Hematopoietic multipotent progenitor cell treated with erythropoietin and hydrocortisone succinate and interleukin-3 and kit ligand, for 8 days (in vitro differentiated cells): ENCODE results near the gene ATRNL1.

Source experiments
- DNase-seq: peaks from one replicate; pipeline ENCODE4 v3.0.0-alpha.2; 2015

Gene ATRNL1, protein sequence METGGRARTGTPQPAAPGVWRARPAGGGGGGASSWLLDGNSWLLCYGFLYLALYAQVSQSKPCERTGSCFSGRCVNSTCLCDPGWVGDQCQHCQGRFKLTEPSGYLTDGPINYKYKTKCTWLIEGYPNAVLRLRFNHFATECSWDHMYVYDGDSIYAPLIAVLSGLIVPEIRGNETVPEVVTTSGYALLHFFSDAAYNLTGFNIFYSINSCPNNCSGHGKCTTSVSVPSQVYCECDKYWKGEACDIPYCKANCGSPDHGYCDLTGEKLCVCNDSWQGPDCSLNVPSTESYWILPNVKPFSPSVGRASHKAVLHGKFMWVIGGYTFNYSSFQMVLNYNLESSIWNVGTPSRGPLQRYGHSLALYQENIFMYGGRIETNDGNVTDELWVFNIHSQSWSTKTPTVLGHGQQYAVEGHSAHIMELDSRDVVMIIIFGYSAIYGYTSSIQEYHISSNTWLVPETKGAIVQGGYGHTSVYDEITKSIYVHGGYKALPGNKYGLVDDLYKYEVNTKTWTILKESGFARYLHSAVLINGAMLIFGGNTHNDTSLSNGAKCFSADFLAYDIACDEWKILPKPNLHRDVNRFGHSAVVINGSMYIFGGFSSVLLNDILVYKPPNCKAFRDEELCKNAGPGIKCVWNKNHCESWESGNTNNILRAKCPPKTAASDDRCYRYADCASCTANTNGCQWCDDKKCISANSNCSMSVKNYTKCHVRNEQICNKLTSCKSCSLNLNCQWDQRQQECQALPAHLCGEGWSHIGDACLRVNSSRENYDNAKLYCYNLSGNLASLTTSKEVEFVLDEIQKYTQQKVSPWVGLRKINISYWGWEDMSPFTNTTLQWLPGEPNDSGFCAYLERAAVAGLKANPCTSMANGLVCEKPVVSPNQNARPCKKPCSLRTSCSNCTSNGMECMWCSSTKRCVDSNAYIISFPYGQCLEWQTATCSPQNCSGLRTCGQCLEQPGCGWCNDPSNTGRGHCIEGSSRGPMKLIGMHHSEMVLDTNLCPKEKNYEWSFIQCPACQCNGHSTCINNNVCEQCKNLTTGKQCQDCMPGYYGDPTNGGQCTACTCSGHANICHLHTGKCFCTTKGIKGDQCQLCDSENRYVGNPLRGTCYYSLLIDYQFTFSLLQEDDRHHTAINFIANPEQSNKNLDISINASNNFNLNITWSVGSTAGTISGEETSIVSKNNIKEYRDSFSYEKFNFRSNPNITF (N-terminal part only)

DNA sequence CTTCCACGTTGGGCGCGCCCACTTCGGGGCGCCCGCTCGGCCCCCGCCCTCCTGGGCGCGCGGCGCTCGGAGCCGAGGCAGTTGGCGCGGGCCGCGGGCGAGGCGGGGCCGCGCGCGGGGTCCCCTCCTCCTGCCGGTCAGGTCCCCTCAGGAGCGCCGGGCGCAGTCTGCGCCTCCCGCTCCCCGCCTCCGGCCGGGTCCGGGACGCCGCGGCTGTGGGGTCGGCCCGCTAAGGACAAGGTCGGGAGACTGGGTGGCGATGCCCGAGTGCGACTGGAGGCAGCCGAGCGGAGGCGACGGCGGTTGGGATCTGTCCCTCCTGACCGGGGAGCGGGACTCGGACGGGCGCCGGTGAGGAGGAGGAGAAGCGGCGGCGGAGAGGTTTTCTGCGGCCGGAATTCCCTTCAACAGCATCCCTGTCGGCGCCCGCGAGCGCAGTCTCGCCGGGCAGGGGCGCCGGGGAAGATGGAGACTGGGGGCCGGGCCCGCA lies at the start of gene ATRNL1:
ATRNL1 (plus strand) TSS at position 80 of the 490 bp plus-strand sequence; CDS start at position 466, 386 bp downstream.
- no peak for DNase-seq

DNA sequence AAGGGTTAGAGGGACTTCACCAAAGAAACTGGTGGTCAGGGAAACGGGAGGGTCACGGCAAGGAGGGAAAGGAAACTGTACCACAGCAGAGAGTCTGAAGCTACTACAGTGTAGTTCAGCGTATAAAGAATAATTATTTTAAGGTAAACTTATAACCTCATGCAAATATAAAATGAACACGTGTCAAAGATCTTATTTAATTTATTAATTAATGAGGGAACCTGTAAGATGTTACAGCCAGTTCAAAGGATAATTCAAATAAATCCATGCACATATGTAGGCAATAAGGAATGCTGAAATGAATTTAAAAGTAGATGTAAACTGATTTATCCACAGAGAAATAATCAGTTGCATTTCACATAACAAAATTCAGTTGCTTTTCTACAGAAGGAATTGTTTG lies 49.4 kb upstream of the ATRNL1 start:
- DNase-seq = no peak

DNA sequence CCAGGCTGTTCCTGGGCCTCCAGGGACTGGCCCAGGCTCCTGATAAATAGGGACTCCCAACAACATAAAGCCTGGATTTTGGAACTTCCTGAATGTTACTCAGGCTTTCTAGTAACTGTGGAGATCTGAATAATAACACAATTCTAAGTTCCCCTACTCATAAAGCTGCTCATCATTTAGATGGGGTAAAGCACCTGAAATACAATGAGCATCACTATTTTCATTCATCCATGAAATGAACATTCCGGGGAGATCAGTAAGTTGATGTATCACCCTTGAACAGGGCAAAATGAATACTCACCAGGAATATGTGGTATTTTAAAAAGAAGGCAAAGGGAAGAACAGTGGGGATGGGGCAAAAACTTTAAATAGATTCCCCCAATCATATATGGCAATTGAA lies 48.3 kb upstream of the ATRNL1 start:
- DNase-seq = no peak

DNA sequence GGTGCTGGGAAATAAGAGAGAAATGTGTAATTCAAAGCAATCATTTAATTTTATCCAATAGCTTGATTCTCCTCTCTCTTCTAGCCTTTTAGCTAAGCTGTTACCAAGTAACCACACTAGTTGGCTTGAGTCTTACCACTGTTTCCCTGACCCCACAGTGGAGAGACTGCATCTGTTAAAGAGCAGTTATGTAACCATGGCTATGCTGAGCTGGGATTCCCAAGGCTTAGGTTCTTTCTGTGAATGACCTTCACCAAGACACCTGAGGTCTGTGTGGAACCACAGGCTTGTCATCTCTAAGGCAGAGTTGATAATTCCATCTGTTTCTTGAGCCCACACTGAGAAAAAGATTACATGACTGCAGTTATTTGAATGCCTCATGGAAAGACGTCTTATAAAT lies 47.7 kb upstream of the ATRNL1 start:
- DNase-seq = no peak

DNA sequence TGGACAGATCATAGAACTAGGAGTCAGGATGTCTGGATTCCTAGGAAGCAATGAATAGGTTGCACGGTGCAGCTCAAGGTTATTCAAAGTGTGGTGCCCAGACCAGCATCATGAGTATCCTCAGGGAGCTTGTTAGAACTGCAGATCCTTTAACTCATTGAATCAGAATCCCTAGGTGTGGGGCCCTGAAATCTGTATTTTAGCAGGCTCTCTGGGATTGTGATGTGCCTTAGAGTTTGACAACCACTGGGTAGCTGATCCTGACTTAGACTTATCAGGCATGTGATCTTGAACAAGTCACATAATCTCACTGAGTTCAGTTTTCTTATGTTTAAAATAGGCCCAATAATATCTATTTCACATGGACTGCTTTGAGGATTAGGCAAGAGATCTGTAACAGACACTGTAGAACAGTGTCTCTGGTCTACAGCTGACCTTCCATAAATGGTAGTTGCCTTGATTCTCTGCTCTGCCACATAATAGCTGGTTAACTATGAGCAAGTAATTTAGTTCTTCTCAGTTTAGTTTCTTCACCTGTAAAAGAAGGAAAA lies 46.4 kb upstream of the ATRNL1 start:
- DNase-seq = no peak

DNA sequence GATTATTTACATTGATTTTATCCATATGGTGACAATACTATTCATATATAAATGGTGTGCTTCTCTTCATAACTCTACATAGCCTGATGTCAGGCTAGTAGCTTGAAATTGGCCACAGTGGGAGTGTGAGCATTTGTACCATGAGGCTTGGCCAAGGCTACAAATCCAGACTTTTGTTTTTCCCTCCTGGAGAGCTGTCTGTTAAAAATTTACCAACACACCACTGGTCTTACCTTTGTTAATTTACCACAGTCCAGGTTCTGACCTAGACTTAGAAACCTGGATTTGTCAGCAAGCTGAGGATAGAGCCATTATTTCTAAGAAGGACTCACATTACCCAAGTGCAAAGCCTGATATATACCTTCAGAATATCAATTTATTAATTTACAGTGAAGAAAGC lies 45.5 kb upstream of the ATRNL1 start:
- DNase-seq = no peak

DNA sequence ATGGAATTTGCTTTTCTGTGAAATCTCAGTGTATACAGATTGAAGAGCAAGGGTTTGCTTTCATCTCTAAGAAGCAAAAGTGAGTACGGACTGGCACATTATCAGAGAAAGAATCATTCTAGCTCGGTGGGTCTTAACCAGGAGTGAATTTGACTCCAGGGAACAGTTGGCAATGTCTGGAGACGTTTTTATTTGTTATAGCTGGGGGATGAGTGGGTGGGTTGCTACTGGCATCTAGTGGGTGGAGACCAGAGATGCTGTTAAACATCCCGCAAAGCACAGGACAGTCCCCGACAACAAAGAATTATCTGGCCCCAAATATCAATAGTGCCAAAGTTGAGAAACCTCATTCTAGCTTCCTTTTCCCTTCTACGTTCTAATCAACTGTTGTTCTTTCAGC lies 43.8 kb upstream of the ATRNL1 start:
- DNase-seq = no peak

DNA sequence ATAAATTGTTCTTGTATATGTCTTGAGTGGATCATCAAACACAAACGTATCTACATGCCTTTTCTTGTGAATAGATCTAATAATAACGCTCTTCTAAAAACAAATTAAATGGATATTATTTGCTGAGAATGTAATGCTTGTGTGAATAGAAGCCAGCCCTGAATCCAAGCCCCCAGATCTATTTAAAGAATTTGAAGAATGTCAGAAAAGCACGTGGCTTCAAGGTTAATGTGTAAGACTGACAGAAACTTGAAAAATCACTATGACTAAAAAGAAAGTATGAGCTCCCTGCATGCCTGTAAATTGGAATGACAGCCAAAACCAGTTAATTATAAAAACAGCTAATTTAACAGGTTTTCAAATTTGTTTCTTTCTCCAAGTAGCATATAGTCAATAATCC lies 43.2 kb upstream of the ATRNL1 start:
- DNase-seq = no peak

DNA sequence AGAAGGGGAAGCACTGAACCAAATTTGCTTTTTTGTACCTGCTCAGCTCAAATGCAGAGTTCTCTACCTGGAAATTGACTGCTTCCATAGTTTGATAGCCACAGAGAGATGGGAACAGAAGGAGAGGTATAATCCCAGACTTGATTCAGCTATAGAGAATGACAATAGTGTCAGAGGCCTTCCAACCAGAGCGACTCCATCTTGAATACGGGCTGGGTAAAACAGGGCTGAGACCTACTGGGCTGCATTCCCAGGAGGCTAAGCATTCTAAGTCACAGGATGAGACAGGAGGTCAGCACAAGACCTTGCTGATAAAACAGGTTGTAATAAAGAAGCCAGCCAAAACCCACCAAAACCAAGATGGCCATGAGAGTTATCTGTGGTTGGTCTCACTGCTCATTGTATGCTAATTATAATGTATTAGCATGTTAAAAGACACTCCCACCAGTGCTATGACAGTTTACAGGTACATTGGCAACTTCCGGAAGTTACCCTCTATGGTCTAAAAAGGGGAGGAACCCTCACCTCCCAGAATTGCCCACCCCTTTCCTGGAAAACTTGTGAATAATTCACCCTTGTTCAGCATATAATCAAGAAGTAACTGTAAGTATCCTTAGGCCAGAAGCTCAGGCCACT lies 42.7 kb upstream of the ATRNL1 start:
- no peak for DNase-seq

DNA sequence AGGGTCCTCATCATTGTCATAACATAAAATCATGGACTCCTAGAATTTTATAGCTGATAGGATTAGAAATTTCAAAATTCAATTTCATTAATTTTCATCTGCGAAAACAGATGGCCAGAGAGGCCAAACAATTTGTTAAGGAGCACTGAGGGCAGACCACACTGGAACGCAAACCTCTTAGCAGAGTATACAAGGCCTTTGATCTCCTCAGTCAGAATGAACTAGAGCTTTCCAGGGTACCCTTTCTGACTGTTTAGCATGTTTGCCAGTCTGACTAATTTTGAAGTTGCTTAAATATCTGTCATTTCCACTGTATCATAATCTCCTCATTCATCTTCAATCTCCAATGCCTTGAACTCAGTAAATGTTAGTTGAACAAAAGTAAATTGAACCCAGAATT lies 41.9 kb upstream of the ATRNL1 start:
- DNase-seq = no peak

DNA sequence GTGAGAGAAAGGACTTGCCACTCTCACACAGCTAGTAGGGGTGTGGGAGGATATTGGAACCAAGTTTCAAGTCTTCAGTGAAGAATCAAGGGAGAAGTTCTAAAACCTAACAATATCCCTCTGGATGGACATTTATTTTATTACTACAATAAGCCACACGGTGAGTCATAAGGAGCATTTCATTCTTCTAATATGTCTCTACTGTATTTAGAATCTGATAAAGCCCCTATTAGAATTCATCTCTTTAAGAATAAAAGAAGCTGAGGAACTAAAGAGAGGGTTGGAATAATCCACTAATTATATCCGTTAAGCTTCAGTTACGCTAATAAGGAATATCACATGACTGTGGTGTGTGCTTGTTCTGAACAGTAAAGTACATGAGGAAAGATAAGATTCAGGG lies 40.9 kb upstream of the ATRNL1 start:
- no peak for DNase-seq

DNA sequence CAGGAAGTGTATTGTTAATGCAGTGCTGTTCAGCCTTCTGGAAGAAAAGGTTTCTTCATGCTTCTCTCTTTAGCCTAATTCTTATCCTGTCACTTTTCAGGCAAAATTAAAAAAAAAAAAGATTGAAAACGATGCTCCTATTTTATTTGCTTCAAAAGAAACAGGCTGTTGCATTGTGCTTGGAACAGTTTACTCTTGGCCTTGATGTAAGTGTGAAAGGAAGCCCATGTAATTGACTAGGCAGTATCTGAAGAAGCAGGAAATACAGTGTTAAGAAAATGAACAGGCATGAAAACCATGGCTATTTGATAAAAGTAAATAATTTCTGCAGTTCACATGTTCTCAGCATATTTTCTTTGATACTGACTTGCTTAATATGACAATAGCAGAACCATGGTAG lies 40.4 kb upstream of the ATRNL1 start:
- no peak for DNase-seq

DNA sequence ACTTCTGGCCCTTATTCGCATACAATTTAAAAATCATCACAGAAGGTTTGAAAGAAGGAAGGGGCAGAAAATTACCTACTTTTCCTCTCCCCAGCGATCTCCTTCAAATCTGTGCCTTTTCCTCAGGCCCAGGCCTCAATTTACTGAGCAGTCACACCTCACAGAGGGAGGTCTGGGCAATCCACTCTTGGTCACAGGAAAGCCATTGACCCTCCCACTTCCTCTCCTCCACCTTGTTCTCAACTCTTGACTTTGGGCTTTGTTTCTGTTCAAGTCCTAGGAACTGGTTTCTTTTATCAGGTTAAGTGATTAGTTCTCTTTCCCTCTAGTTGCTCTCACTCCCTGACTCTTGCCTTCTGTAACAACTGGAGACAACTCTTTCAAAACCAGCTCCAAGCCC lies 37.0 kb upstream of the ATRNL1 start:
- DNase-seq = no peak

DNA sequence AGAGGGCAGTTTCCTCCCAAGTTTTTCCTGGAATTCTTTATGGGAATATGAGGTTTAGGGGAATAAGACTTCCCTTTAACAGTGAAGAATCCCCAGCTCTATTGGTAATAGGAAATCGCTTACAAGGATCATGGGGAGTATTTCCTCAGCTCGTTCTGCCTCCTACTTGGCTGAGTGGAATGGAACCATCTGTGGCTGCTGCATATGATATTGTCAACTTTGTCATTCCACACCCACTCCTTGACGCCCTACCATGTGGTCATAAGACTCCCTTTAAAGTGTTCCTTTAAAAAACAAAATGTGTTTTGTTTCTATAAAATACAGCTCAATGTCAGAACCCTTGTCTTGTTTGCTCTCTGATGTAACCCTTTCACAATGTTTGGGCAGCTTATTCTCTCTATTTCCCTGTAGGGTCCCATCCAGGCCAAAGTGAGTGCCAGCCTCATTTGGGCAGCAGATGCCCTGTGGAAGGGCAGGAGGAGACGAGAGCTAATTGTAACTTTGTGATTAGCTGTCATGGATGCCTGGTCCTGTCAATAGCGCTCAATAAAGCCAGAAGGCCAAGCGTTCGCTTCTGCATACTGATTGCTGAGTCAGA lies 33.8 kb upstream of the ATRNL1 start:
- no peak for DNase-seq

DNA sequence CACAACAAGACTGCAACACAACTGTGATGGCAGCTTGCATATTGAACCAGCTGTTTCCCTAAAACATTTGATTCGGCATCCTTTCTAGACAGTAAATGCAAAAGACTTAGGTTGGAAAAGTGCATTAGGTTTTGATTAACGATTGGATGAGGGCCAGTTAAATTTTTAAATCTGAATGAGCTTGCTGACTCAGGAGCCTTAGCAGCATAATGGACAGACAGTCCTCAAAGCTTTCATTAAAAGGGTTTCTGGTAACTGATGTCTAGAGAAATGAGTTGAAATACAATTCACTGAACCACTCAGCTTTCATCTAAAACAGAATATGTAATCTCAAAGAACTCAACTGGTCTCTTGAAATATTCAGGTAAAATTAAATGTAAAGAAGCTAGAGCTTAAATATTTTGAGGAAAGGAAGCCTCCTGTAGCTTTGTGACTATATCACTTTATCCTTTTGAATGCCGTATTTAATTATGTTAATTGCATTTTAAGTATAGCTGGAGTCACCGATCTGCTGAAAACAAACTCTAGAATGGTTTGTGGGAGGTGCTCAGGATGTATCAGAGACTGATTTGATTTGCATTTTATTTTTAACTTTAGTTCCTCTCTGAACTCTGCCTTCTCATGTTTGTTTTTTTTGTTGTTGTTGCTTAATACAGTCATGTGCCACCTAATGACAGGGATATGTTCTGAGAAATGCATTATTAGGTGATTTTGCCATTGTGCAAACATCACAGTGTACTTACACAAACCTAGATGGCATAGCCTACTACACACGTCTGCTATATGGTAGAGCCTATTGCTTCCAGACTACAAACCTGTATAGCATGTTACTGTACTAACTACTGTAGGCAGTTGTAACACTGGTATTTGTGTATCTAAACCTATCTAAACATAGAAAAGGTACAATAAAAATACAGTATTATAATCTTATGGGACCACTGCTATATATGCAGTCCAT lies 29.2 kb upstream of the ATRNL1 start:
- DNase-seq = no peak

DNA sequence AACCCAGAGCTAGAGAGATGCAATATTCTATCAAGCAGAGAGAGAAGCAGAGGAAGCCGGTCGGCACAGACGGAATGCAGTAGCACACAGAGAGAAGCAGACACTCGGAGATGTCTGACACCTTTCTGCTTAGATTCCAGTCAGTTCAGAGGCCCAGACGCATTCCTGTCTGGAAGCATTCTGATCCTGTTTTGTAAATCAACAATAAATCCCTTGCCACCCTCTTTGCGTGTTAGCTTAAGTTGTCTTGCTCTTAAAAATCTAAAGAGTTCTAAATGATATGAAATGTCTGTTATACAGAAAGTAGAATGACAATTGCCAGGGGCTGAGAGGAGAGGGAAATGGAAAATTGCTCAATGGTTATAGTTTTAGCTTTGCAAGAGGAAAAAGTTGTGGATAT lies 27.4 kb upstream of the ATRNL1 start:
- no peak for DNase-seq

DNA sequence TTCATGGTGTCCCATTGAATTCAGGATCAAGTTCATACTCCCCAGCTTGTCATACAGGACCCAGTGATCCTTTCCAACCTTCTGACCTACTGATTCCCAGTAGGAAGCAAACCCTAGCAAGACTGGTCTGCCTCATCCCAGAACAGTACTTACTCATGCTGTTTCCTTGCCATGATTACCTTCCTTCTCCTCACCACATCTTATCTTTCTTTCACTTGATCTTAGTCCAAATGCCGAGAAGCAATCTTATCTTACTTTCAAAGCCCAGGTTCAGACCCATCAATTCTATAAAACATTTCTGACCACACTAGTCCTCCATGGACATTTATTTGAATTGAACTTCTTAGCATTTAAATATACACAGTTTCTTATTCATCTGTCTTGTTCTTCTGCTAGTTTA lies 26.6 kb upstream of the ATRNL1 start:
- DNase-seq = no peak

DNA sequence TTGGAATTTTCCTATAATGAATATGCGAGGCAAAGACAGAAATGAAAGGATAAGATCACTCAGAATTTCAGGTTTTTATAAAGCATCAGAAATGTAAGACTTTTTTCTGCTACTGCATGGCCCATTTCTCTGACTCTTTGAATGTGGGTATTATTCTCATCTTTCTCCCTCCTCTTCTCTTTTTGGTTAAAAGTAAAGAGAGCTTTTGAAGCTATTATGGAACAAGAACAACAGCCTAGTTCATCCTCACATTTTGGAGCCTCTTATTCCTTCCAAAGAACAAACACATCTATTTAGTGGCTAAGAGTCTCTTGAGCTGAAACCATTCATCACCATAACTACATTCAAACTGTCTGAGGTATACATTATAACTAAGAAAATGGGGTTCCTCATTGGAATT lies 19.4 kb upstream of the ATRNL1 start:
- no peak for DNase-seq

DNA sequence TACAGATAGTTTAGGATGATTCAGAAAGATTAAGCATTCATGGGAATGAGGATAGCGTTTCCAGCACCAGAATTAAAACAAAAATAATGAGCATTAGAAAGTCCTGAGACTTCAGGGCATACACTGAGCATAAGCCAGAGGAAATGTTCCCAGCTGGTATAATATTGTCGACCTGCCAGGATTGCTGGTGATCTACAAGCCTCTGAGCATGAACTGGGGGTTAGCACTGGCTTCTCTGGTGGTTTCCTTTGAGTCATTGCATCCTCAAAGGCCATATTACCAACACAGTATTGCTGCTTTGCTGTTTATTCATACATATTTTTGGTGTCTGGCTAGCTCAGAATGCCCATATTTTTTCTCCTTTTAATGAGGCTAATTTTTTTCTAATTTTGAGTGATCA lies 10.7 kb upstream of the ATRNL1 start:
- DNase-seq = no peak

DNA sequence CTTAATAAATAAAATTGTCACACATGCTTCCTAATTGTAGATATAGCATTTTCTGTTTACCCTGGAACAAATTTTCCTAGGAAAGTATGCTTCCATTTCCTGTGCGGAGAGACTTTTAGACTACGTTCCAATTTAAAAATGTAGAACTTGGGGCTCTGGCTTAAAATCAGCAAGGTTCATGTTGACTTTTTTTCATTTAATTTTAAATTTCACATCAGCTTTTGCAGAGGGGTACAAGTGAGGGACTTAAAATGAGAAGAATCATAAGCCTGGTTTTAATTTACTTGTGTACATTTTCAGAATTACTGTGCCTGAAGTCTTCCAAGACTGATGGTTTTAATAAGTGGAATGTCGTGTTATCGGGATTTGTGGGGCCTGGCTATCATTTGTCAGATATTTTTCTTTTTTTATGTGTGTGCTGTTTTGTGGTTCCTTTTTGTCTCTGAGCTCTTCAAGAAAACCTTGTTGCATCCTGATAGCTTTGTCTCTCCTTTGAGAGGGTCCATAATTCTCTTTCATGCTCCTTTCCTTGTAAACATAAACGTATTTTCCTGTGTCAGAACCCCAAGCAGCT lies 8.8 kb upstream of the ATRNL1 start:
- DNase-seq = no peak

DNA sequence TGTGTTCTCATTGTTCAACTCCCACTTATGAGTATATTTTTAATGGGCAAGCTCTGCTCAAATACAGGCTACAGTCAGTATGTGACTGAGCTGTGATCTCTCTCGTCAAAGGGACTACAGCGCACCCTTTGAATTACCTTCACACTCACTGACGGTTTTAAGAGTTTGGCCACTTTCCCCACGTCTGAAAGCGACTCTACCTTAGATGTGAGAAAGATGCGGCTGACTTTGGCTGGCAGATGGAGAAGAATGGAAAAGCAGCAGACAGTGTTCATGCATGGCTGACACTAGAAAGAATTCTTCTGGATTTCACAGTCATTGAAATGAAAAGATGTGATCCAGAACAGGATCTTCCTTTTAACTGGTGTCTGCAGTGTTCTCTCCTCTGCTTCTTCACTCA lies 2.0 kb upstream of the ATRNL1 start:
- DNase-seq = no peak
